H9 (cell line): ENCODE results near the gene PRKAG1. TPM values are rescaled to one million over a fixed set of nuclear protein-coding genes. Genes with fewer than 3 reads are reported as not detected.

Experiments
- DNase-seq: peaks from one replicate; pipeline ENCODE4 v3.0.0-alpha.2; 2017
- H2AFZ ChIP-seq: one replicate; pipeline ENCODE4 v1.6.1; 2013; ENCODE audit warnings: mild to moderate bottlenecking, low read length, control low read depth, moderate library complexity
- H2AK5ac ChIP-seq: 2 replicates; pipeline ENCODE4 v1.6.1; 2013; ENCODE audit warnings: low read length, control low read depth, mixed read lengths; ENCODE audit not compliant: insufficient read length
- H2BK120ac ChIP-seq: one replicate; pipeline ENCODE4 v1.6.1; 2013; ENCODE audit warnings: low read depth, mild to moderate bottlenecking, low read length, control low read depth, inconsistent platforms; ENCODE audit not compliant: poor library complexity, severe bottlenecking
- H2BK12ac ChIP-seq: 2 replicates; pipeline ENCODE4 v1.6.1; 2013; ENCODE audit warnings: low read length, control low read depth, mixed read lengths, low read depth; ENCODE audit not compliant: insufficient read length
- H2BK15ac ChIP-seq: 2 replicates; pipeline ENCODE4 v1.6.1; 2013; ENCODE audit warnings: low read depth, low read length, control low read depth
- H2BK20ac ChIP-seq: one replicate; pipeline ENCODE4 v1.6.1; 2013; ENCODE audit warnings: low read depth, mild to moderate bottlenecking, low read length, control low read depth, inconsistent platforms; ENCODE audit not compliant: poor library complexity, severe bottlenecking
- H2BK5ac ChIP-seq: 2 replicates; pipeline ENCODE4 v1.6.1; 2013; ENCODE audit warnings: low read length, control low read depth, mixed read lengths; ENCODE audit not compliant: insufficient read length
- H3K14ac ChIP-seq: 2 replicates; pipeline ENCODE4 v1.6.1; 2013; ENCODE audit warnings: low read length, control low read depth; ENCODE audit not compliant: insufficient read depth
- H3K18ac ChIP-seq: 2 replicates; pipeline ENCODE4 v1.6.1; 2013; ENCODE audit warnings: low read depth, mild to moderate bottlenecking, mixed read lengths, low read length, control low read depth; ENCODE audit not compliant: insufficient read length
- H3K23ac ChIP-seq: 2 replicates; pipeline ENCODE4 v1.6.1; 2013; ENCODE audit warnings: low read length, control low read depth, mixed read lengths, low read depth; ENCODE audit not compliant: insufficient read length
- H3K23me2 ChIP-seq: 2 replicates; pipeline ENCODE4 v1.6.1; 2013; ENCODE audit warnings: low read depth, mild to moderate bottlenecking, mixed read lengths, low read length, control low read depth; ENCODE audit not compliant: insufficient read length, poor library complexity, severe bottlenecking
- H3K27ac ChIP-seq: 2 replicates; pipeline ENCODE4 v1.5.1; 2013; ENCODE audit warnings: low read length, control low read depth, mixed read lengths, low read depth; ENCODE audit not compliant: insufficient read length
- H3K27me3 ChIP-seq: 2 replicates; pipeline ENCODE4 v1.6.1; 2013; ENCODE audit warnings: low read length, control low read depth, inconsistent platforms; ENCODE audit not compliant: insufficient read depth
- H3K4ac ChIP-seq: 2 replicates; pipeline ENCODE4 v1.6.1; 2013; ENCODE audit warnings: low read depth, mild to moderate bottlenecking, control low read depth, inconsistent platforms, low read length, moderate library complexity
- H3K4me1 ChIP-seq: 2 replicates; pipeline ENCODE4 v1.6.1; 2013; ENCODE audit warnings: low read length, control low read depth, inconsistent platforms; ENCODE audit not compliant: insufficient read depth
- H3K4me2 ChIP-seq: 2 replicates; pipeline ENCODE4 v1.6.1; 2013; ENCODE audit warnings: low read length, control low read depth, mixed read lengths; ENCODE audit not compliant: insufficient read length, insufficient read depth
- H3K56ac ChIP-seq: 2 replicates; pipeline ENCODE4 v1.6.1; 2013; ENCODE audit warnings: low read depth, mild to moderate bottlenecking, mixed read lengths, low read length, control low read depth; ENCODE audit not compliant: insufficient read length
- H3K79me1 ChIP-seq: 2 replicates; pipeline ENCODE4 v1.6.1; 2013; ENCODE audit warnings: low read depth, mild to moderate bottlenecking, moderate library complexity, low read length, control low read depth, inconsistent platforms; ENCODE audit not compliant: insufficient read depth, poor library complexity, severe bottlenecking
- H3K79me2 ChIP-seq: 2 replicates; pipeline ENCODE4 v1.6.1; 2013; ENCODE audit warnings: low read length, control low read depth, inconsistent platforms; ENCODE audit not compliant: insufficient read depth
- H3K9ac ChIP-seq: 2 replicates; pipeline ENCODE4 v1.6.1; 2013; ENCODE audit warnings: low read length, control low read depth, mixed read lengths; ENCODE audit not compliant: insufficient read length; ENCODE audit errors: extremely low read depth
- H3K9me3 ChIP-seq: one replicate; pipeline ENCODE4 v1.6.1; 2013; ENCODE audit warnings: low read depth, low read length, inconsistent platforms; ENCODE audit not compliant: control insufficient read depth
- H3T11ph ChIP-seq: one replicate; pipeline ENCODE4 v1.6.1; 2013; ENCODE audit warnings: mild to moderate bottlenecking, low read length, control low read depth, inconsistent platforms
- H4K20me1 ChIP-seq: one replicate; pipeline ENCODE4 v1.6.1; 2013; ENCODE audit not compliant: control insufficient read depth, insufficient read length, insufficient read depth
- H4K5ac ChIP-seq: 2 replicates; pipeline ENCODE4 v1.6.1; 2013; ENCODE audit warnings: low read depth, mild to moderate bottlenecking, mixed read lengths, low read length, control low read depth; ENCODE audit not compliant: insufficient read length
- H4K8ac ChIP-seq: replicated peaks from 2 replicates; pipeline ENCODE4 v1.6.1; 2013; ENCODE audit warnings: low read length, control low read depth, mixed read lengths, low read depth; ENCODE audit not compliant: insufficient read length
- H4K91ac ChIP-seq: 2 replicates; pipeline ENCODE4 v1.6.1; 2013; ENCODE audit warnings: low read depth, mild to moderate bottlenecking, moderate library complexity, mixed read lengths, low read length, control low read depth; ENCODE audit not compliant: insufficient read length
- H3K27ac Mint-ChIP-seq, 3 experiments: 2 replicates in 2 of 3; 3 replicates in 1 of 3; pipeline ENCODE4 v1.8.0; 2020 to 2021; ENCODE audit warnings: mixed read lengths in 3 of 3, mild to moderate bottlenecking in 1 of 3, moderate library complexity in 1 of 3
- H3K27me3 Mint-ChIP-seq: 2 replicates; pipeline ENCODE4 v1.8.0; 2021; ENCODE audit warnings: low read depth, mild to moderate bottlenecking, moderate library complexity, mixed read lengths
- H3K36me3 Mint-ChIP-seq, 3 experiments: 2 replicates in 2 of 3; 3 replicates in 1 of 3; pipeline ENCODE4 v1.8.0; 2020 to 2021; ENCODE audit warnings: low read depth in 3 of 3, mixed read lengths in 3 of 3; ENCODE audit not compliant: insufficient read depth in 1 of 3
- H3K4me1 Mint-ChIP-seq, 2 experiments: 2 replicates each; pipeline ENCODE4 v1.8.0; 2020; ENCODE audit warnings: mixed read lengths in 2 of 2
- H3K4me3 Mint-ChIP-seq, 2 experiments: 2 replicates in 1 of 2; 3 replicates in 1 of 2; pipeline ENCODE4 v1.8.0; 2020 to 2021; ENCODE audit warnings: mild to moderate bottlenecking in 2 of 2, mixed read lengths in 2 of 2, moderate library complexity in 1 of 2
- H3K9me3 Mint-ChIP-seq, 2 experiments: 2 replicates in 1 of 2; 3 replicates in 1 of 2; pipeline ENCODE4 v1.8.0; 2020; ENCODE audit warnings: mild to moderate bottlenecking in 2 of 2, mixed read lengths in 2 of 2, moderate library complexity in 1 of 2
- CTCF ChIP-seq: fragments of 200-600 bp; sonication (generic); conservative IDR thresholded peaks from 3 replicates; pipeline ENCODE4 v1.8.0; 2021; ENCODE audit warnings: antibody characterized with exemption, mild to moderate bottlenecking
- WGBS: extraction: QIAGEN DNeasy Blood & Tissue Kit; methylation state at CpG from one replicate; pipeline ENCODE4 v1.1.7; 2013; ENCODE audit warnings: missing lambda C conversion rate, low lambda C conversion rate, mixed read lengths; ENCODE audit not compliant: insufficient read length; ENCODE audit errors: extremely low coverage; 5-methylcytosine and 5-hydroxymethylcytosine counted together
- total RNA-seq: library from RNA; stranded (reverse); gene quantifications from 2 replicates; pipeline ENCODE4 v1.2.1, GENCODE V29; 2021

Gene PRKAG1
- total RNA-seq, 1 experiment from 2014 or later: 34.8 TPM

GRCh38 chr12:49030714-49031572 is 12.4 kb upstream of the PRKAG1 start:
- no CpG with 5 or more reads among the region's 19 CpGs for WGBS
- no peak overlapping the region for H3K14ac ChIP-seq
- Mint-ChIP-seq H3K27ac (peak overlapping the region in 1 of 3 experiments; percentile 48; a peak in 2 of 7 replicates), H3K9me3 (no peaks in the 10 kb centered on the region), H3K4me1 (no peaks in the 10 kb centered on the region), H3K27me3 (no peaks in the 10 kb centered on the region; the same call in 1 of the 2 replicates), H3K4me3 (no peak overlapping the region), H3K36me3 (peaks cover 41 to 92% (median 89%) of the 10 kb centered on the region in 3 experiments; a peak in 6 of 7 replicates)
- no peak overlapping the region for H4K8ac ChIP-seq
- no peak overlapping the region for H3K4me2 ChIP-seq
- H2BK20ac ChIP-seq: no peak overlapping the region
- no peaks in the 10 kb centered on the region for H3K4me1 ChIP-seq
- no peak overlapping the region for H3K23ac ChIP-seq
- H3K18ac ChIP-seq: no peak overlapping the region
- H2BK12ac ChIP-seq: no peak overlapping the region
- no peak overlapping the region for H4K5ac ChIP-seq
- no peak overlapping the region for H2BK5ac ChIP-seq
- H2AFZ ChIP-seq: no peak overlapping the region
- H3K4ac ChIP-seq: no peak overlapping the region
- H2BK15ac ChIP-seq: no peak overlapping the region
- no peak overlapping the region for H3K56ac ChIP-seq
- no peak overlapping the region for H2AK5ac ChIP-seq
- H3K79me2 ChIP-seq: no peaks in the 10 kb centered on the region
- H4K91ac ChIP-seq: no peak overlapping the region
- no peak for DNase-seq
- H3K27ac ChIP-seq: no peak overlapping the region
- H3K23me2 ChIP-seq: no peaks in the 10 kb centered on the region
- no peak overlapping the region for H2BK120ac ChIP-seq
- H3K79me1 ChIP-seq: no peaks in the 10 kb centered on the region
- no peaks in the 10 kb centered on the region for H3K27me3 ChIP-seq
- H4K20me1 ChIP-seq: no peaks in the 10 kb centered on the region
- TF ChIP-seq CTCF: no peak
- no peaks in the 10 kb centered on the region for H3K9me3 ChIP-seq
- no peak overlapping the region for H3K9ac ChIP-seq
- no peak overlapping the region for H3T11ph ChIP-seq
